Measurements from ENCODE around the gene BSPRY.
"Not testable (repeated sequence)": the region's sequence is repeated elsewhere in the genome, so short reads cannot be mapped to it uniquely, and the experiment has no call there.

Gene BSPRY

GRCh38 chr9:113397203-113397631 is 47.9 kb downstream of the BSPRY start:
- no peak for DNase-seq

- DNase-seq, result no peak
Observed at GRCh38 chr9:113398796-113399195, 49.5 kb downstream of the BSPRY start.

- no peak for DNase-seq
Observed at GRCh38 chr9:113399646-113400200, 50.4 kb downstream of the BSPRY start.

GRCh38 chr9:113401027-113401792 is 51.9 kb downstream of the BSPRY start, which contains the start of gene ALAD:
ALAD (minus strand) TSS chr9:113401284; CDS start chr9:113393559, 7,725 bp downstream.
- DNase-seq, result peak; percentile 99

- no peak for DNase-seq
Observed at GRCh38 chr9:113403646-113404045, 54.3 kb downstream of the BSPRY start.

GRCh38 chr9:113406353-113406752 is 57.0 kb downstream of the BSPRY start:
- DNase-seq, result not testable (repeated sequence)

GRCh38 chr9:113406873-113407511 is 57.7 kb downstream of the BSPRY start:
- peak; percentile 36 for DNase-seq

GRCh38 chr9:113409481-113409880 is 60.1 kb downstream of the BSPRY start:
- no peak for DNase-seq

GRCh38 chr9:113409883-113410206 is 60.5 kb downstream of the BSPRY start:
- no peak for DNase-seq

GRCh38 chr9:113410207-113410864 is 61.0 kb downstream of the BSPRY start, which contains the start of the genes C9orf43 and POLE3:
C9orf43 (plus strand) TSS chr9:113410747; CDS start chr9:113413494, 2,747 bp downstream.
POLE3 (minus strand) TSS chr9:113410675; CDS start chr9:113410293, 382 bp downstream.
- DNase-seq, result peak; percentile 91

GRCh38 chr9:113416149-113416721 is 66.9 kb downstream of the BSPRY start:
- DNase-seq, result no peak

GRCh38 chr9:113417370-113417769 is 68.0 kb downstream of the BSPRY start:
- no peak for DNase-seq

Data from activated CD4-positive, alpha-beta T cell treated with anti-CD3 and anti-CD28 coated beads for 1 hour (primary cell).